PC-3 (cell line): ENCODE measurements around the gene PLPPR1.

Experiments used
- CTCF ChIP-seq: fragments of 300-600 bp; sonication (generic); conservative IDR thresholded peaks from 2 replicates; pipeline ENCODE4 v1.5.1; 2017; ENCODE audit warnings: antibody characterized with exemption, low read depth, mild to moderate bottlenecking, low read length
- EZH2 ChIP-seq: fragments of 300-600 bp; sonication (generic); IDR thresholded peaks from one replicate; pipeline ENCODE4 v1.6.1; 2017; ENCODE audit warnings: antibody characterized with exemption, mild to moderate bottlenecking, low read length; ENCODE audit not compliant: unreplicated experiment

GRCh38 chr9:101140764-101141163 lies 112.2 kb downstream of the PLPPR1 start:
- TF ChIP-seq CTCF (no peak), EZH2 (no peak)
